Umbilical cord (tissue), 2 donors: Measurements from ENCODE around the gene ZYG11A. TPM values are rescaled to one million over a fixed set of nuclear protein-coding genes. Genes with fewer than 3 reads are reported as not detected.

Experiments
- DNase-seq: peaks from one replicate; pipeline ENCODE4 v3.0.0-alpha.2; 2015; ENCODE audit warnings: low spot score
- total RNA-seq: library from RNA; depleted of rRNA; stranded (reverse); fragments of >200 nt; gene quantifications from one replicate; pipeline ENCODE4 v1.2.3, GENCODE V29; 2014; ENCODE audit warnings: low replicate concordance; ENCODE audit not compliant: insufficient read depth

The ZYG11A gene
- total RNA-seq, 1 donor from 2014 or later, result 0.48 TPM

DNA sequence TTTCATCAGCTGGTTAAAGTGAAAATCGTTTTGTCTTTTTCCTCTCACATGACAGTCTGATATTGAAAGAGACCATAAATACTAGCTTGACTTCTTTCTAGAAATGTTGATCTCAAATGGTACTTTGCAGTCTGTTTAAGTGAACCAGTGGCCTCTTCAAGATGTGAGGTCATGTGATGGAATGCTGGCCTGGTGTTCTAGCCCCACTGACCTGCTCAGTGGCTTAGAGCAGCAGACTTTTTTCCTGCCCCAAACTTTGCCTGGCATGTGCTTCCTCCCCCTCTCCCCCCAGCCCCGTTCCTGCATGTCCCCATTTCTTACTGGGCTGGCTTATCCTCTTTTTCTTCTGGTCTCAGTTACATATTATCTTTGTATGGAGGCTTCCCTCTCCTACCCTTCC lies 34.3 kb downstream of the ZYG11A start:
- DNase-seq, result no peak

DNA sequence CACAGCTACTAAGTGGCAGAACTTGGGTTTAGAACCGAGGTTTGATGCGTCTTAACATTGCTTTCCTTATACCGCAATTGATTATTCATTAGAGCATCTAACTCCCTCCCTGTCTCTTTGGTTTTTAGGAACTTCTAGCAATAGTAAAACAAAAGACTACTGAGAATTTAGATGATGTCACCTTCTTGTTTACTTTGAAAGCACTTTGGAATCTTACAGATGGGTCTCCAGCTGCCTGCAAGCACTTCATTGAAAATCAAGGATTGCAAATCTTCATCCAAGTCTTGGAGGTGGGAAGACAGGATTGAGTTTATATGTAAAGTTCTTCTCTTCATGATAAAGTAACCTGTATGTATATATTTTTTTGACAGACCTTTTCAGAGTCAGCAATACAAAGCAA lies 35.0 kb downstream of the ZYG11A start:
- DNase-seq, result no peak

DNA sequence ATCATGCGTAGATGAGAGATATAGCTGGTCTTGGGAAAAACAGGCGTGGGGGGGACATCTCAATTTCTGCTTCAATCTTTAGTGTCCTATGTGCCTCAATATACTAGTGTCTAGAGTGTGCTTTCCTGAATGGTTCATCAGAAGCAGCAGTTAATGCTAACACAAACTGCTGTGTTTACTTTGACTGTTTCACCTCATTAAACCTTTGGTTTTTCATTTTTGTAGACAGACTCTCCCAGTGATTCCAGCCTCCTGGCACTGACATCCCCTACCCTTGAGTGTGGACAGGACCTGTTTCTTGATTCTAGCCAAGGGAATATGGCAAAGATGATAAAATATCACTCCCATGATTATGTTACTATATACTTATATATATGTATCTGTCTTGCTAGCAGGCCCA lies 37.6 kb downstream of the ZYG11A start:
- DNase-seq, result no peak

DNA sequence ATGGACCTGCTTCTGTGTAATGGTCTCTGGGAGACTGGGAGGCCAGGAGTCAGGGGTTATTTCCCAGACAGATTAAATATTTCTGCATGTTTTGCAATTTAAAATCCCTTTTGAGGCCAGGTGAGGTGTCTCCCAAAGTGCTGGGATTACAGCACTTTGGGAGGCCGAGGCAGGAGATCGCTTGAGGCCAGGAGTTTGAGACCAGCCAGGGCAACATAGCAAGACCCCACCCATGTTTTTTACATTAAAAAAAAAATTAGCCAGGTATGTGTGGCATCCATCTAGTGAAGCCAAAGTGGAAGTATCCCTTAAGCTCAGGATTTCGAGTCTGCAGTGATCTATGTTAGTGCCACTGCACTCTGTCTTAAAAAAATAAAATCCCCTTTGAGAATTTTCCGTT lies 44.9 kb downstream of the ZYG11A start:
- DNase-seq, result no peak

DNA sequence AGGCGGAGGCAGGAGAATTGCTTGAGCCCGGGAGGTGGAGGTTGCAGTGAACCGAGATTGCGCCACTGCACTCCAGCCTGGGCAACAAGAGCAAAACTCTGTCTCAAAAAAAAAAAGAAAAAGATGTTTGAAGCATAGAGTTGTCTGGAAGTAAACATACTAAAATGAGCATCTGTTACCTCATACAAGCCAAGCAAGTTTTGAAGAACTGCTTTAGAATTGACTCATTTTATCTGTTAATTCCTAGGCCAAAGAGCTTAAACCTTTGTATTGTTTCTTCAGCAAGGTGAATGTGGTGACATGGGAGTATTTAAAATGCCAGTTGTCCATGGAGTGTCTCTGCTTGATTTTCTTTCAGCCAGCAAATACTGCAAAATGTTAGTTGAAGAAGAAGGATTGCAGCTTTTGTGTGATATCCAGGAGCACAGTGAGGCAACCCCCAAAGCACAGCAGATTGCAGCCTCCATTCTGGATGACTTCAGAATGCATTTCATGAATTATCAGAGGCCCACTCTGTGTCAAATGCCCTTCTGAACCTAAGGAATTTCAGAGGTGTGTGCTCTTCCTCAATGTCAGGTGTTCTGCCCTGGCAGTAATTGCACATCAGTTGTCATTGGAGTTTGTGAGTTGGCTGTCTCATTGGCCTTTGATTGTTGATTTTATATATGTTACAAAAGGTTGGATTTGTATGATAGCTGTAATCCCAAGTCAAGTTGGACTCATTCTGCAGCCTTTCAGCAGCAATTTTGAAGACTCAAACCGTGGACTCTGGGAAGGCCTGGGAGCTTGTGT lies 50.1 kb downstream of the ZYG11A start:
- DNase-seq, result no peak

DNA sequence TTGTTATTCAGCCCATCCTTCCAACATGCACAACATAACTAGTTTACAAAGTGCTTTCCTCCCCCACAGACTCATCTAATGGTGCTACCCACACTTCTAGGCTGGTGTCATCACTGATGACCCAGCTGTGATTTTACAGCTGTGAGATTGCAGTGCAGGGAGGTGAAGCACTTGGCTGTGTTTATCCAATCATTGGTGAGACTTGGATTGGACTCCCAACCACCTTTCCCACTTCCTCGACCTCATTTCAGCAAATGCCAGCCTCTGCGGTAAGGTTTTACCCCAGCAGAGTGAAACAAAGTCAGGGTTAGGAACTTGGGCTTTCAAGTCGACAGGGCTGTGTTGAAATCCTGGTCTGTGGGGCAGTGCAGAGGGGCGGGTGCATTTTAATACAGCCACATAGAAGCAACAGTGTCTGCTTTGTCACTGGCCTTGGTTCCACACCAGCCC lies 56.9 kb downstream of the ZYG11A start:
- DNase-seq, result no peak

DNA sequence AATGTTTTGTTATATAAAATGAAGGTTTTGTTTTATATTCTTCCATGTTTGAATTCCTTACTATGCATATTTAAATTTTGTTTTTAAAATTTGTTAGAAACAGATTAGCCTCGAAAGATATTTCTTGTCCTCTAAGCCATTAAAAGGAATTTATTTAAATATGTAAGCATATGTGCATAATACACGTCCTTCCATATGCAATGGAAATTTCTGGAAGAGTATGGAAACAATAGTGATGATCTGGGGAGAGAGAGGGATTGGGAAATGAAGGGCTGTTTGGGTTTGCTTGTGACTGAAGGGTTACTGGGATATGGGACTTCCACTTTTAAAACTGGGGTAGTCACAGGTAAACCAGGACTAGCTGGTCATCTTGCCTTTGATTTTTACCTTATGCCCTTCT lies 57.8 kb downstream of the ZYG11A start:
- no peak for DNase-seq

DNA sequence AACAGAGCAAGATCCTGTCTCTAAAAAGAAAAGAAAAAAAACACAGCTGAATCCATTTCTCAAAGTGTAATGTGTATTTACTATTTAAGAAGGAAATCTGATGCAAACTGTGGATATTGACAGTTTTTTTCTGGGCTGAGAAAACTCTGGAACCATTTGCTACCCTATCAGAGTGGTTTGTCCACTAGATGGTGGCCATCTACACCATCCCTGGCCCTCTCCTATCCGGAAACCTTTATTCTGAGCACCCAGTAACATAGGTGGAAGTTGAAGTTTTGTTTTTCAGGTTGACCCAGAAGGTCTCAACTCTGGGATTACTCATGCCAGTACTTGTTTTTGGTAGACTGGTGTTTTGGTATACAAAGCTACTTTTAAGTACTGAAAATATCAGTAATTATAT lies 58.8 kb downstream of the ZYG11A start:
- DNase-seq, result no peak

DNA sequence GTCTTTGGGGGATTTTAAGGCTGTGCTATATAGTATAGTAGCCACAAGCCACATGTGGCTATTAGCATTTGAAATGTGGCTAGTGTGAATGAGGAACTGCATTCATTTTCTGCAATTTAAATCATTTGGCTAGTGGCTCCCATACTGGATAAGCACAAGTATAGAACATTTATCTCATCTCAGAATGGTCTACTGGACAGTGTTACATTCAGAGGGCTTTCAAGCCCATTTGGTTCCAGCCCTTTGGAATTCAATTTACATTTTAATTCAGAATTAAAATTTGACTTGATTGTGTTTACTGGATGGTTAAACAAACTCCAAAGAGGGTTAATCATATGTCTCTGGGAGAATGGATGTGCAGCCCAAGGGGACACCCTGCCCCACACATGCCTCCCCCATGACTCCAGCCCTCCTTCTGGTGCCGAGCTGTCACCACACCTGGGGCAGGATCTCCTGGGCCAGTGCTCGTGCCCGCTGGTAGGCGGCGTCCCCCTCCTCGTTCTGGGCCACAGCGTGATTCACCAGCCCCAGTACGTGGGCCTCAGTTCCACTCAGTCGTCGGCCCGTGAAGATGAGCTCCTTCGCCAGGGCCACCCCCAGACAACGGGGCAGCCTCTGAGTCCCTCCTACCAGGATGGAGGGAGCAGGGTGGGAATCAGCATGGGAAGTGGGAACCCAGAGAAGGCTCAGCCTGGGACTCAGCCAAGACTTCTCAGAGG lies 61.8 kb downstream of the ZYG11A start:
- DNase-seq, result no peak

DNA sequence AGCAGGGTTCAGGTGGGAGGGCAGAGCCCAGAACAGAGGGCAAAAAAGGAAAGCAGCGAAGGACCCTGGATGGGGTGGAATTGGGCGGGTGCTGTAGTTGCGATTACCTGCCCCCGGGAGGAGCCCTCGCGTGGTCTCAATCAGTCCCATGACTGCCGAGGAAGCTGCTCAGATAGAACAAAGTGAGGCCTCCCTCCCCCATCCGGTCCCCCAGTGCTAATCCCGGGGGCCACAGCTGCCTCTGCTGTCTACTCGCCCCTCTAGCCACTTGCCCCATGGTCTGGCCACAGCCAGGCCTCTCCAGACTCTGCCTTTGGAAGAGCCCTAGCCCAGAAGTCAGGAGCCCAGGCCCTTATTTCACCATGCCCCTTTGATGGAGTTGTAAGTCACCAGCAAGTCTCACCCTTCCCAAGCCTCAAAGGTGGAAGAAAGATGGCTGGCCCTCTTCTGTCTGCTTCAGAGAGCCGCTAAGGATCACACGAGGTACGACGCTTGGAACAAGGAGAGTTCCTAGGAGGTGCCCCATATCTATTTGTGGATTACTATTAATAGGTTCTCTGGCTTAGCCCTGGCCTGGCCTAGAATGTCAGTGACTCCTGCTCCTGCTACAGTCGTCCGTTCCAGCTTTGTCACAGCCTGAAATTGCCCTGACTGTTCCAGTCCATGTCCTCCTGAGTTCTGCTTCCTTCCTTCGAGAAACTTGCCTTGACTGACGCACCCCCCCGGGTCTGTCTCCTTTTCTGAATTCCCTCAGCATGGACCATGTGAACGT lies 62.6 kb downstream of the ZYG11A start:
- no peak for DNase-seq

DNA sequence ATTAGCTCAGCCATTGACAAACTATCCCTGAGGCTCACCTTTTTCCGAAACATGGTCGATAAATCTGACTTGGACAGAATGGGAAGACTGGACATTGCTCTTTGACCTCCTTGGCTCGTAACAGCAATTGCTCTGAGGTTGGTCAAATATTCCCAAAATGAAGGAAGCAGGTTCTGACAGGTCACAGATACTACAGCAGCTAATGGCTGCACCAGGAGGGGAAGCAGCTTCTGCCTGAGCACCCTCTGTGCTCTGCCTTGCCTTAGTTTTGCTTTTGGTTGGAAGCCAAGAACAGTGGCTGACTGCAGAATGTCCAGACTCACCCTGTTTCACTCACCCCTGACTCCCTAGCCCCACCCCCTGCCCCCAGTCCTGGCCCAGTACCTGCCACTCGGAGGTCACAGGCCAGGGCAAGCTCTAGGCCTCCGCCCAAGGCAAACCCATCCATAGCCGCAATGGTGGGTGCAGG lies 63.6 kb downstream of the ZYG11A start:
- no peak for DNase-seq

DNA sequence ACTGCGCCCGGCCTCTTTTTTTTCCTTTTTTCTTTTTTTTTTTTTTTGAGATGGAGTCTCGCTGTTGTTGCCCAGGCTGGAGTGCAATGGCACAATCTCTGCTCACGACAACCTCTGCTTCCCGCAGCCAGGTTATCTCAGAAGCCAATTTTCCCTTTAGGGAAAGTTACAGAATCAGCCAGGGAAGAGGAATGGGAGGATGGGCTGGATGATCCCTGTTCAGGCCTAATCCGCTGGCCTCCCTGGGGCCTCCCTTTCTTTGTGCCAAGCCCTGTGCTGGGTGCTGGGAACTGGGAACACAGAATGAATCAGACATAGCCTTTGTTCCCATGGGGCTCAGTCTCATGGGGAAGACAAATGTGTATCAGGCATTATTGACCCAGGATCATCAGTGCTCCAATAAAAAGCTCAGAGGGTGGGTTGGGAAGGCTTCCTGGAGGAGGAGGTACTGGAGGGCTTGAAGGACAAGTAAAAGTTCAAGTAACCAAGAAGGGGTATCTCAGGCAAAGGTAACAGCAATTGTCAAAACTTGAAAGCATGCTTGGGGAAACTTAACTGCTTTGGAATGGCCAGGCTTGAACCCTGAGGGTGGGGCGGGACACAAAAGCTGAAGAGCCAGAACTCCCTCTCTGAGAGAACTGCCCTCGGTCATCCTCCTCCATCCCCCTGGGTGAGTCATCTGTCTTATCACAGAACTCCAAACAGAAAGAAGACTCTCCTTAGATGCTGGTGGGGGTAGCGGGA lies 64.7 kb downstream of the ZYG11A start:
- no peak for DNase-seq

DNA sequence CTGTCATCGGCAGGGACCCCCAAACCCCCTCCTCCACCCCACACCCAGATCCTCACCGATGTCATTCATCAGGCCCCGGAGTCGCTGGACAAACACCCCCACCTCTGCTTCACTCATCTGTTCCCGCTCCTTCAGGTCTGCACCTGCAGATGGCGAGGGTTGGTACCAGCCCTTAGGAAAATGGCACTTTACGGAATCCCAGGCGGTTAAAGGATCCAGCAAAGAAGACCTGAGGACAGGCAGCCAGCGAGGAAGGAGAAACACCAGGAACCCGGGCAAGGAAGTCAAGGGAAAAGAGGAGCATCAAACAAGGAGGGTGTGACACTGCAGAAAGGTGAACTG lies 65.2 kb downstream of the ZYG11A start:
- DNase-seq, result no peak

DNA sequence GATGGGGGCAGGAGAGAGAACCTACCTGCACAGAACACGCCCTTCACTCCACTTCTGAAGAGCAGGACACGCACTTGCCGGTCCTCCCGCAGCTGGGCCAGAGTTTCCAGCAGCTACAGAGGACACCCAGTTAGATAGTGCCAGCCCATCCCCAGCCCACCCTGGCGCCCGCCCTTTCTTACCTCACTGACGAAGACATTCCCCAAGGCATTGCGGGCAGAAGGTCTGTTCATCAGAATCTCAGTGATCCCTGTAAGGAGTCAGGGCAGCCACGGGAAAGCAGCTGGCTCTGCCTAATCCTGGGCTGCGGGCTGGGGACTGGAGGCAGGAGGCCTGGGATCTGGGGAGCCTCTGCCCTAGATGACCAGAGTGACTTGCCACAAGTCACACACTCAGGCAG lies 69.0 kb downstream of the ZYG11A start:
- no peak for DNase-seq

DNA sequence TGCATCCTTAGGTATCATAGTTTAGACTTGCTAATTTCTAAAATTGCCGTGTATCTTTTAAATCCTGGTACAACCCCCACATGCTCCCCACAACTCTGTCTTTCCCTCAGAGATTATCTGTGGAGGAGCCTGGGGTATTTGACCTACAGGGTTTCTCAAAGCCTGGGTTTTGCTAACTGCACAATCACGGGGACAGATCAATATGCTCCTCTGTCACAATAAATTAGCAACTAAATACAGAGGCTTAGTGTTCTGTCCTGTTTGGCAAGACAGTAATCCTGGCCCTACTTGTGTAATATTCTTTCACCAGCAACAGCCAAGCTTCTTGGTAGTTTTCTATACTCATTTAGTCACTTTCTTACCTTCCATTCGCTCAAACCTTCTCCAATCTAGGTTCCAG lies 70.5 kb downstream of the ZYG11A start:
- DNase-seq, result no peak

DNA sequence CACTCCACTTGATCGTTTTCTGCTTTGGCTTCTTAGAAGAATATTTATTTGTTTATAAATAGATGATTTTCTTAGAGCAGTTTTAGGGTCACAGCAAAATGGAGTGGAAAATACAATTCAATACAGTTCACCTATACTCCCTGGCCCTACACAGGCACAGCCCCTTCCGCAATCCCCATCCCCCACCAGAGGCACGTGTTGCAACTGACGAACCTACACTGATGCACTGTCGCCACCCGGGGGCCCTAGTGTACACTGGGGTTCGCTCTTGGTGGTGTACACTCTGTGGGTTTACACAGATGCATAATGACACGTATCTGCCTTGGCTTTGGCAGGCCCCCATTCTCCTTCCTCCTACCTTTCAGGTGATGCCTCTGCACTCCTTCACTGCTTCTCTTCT lies 71.0 kb downstream of the ZYG11A start:
- no peak for DNase-seq

DNA sequence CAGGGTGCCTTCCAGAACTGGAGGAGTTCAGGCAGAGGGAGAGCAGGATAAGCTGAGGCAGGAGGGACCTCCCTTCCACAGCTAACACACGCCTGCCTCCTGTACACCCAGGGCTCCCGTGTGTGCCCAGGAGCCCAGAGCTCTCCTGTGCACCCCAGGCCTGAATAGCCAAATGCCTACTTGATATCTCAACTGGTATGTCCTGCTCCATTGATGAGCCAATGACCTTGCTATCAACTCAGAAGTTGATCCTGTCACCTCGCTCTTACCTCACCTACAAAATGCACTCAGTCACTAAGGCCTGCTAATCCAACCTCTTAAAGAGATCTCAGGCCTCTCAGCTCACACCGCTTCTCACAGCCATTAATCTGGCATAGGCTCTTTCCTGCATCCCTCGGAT lies 71.9 kb downstream of the ZYG11A start:
- DNase-seq, result no peak

DNA sequence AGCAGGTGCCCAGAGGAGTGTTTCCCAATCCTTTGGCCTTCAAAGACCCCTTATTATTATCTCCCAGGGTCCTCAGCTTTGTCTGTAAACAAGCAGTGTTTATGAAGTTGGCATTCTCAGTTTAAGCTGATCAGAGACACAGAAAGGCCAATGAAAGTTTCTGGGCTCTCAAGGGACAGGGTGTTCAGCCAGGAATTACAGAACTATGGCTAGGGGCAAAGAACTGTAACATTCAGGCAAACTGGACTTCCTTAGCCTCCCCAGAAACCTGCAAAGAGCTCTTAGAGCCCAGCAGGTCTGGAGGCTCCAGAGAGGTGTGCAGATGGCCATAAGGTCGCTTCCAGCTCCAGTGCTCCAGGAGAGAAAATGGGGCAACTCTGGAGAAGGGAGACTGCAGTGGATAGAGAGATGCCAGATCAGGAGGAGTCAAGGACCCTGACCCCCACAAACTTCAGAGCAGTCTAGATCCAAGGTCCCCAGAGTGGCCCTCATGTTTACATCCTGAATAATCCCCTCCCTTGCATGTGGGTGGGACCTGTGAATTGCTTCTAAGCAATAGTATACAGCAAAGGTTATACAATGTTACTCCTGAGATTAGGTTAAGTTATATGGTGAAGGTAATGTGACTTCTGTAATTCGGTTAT lies 72.8 kb downstream of the ZYG11A start:
- no peak for DNase-seq

DNA sequence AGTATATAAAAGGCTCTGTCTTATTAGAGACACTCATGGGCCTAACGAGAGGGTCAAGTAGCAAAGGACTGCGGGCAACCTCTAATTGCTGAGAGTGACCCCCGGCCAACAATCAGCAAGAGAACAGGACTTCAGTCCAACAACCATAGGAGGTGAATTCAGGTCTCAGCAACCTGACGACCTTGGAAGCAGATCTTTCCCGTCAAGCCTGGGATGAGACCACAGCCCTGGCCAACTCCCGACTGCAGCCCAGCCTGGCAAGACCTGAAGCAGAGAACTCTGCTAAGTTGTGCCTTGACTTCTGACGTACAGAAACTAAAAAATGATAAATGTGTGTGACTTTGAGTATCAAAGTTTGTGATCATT lies 73.3 kb downstream of the ZYG11A start:
- DNase-seq, result no peak

DNA sequence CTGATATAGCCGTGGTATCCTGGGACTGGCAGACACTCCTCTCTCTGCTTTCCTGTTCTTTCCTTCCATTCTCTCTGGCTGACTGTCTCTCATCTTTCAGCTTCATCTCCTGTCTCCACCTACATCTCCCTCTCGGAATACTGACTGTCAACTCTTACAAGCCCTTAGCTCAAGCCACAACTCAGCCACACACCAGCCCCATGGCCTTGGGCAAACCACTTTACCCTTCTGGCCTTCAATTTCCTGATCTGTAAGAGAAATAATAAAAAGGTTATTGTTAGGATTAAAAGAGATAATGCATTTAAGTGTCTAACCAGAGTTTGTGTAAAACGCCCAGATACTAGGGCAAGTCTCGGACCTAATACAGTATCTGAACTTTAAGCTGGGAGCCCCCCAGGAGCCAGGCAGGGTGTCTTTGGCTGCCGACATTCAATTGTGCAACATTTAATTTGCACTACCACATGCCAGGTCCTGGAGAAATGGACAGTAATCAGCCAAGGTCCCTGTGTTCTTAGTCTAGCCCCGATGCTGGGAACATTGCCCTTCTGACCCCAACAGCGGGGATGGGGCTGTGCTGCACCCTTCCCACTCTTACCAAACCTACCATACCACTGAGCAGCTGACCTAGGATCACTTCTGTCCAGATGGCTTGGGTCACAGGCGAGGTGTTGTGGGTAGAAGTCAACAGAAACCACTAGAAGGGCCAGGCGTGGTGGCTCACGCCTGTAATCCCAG lies 73.8 kb downstream of the ZYG11A start:
- DNase-seq, result no peak

DNA sequence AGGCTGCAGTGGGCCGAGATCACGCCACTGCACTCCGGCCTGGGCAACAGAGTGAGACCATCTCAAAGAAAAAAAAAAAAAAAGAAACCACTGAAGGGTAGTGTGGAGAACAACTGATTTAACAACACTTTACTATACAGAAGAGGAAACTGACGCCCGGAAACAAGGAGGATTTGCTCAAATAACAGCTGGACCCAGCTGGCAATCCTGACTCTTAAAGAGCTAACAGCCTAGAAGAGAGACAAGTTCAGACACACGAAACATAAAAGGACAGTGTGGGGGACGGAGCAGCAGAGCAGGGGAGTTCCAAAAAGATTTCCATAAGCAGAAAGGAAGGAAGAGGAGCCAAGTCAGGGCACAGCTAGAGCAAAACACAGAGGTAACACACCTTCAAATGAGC lies 74.6 kb downstream of the ZYG11A start:
- no peak for DNase-seq
